AG04449 (cell line): ENCODE results near the gene NAPB.

Experiments
- CTCF ChIA-PET: fragments of 350-600 bp; formaldehyde crosslinking; extraction: SDS; loops from one replicate; lab custom pipeline; 2021; ENCODE audit warnings: antibody characterized with exemption; lab: Yijun Ruan, JAX
- POLR2A ChIA-PET: fragments of 400-600, 350-600 bp; formaldehyde crosslinking; extraction: SDS; loops from one replicate; lab custom pipeline; 2020; ENCODE audit warnings: antibody characterized with exemption, inconsistent platforms; lab: Yijun Ruan, JAX
- DNase-seq: peaks from one replicate; pipeline ENCODE4 v3.0.0-alpha.2; 2010; ENCODE audit warnings: low read depth, low spot score
- H3K4me3 ChIP-seq: 2 replicates; pipeline ENCODE4 v1.5.1; 2011; ENCODE audit warnings: low read depth, mild to moderate bottlenecking, control low read depth, low read length
- TF ChIP-seq, protein P1 (sequence below): IDR thresholded peaks from one replicate; pipeline ENCODE4 v1.5.1; 2011; ENCODE audit warnings: mild to moderate bottlenecking, moderate library complexity, low read length, control low read depth, inconsistent platforms; ENCODE audit not compliant: insufficient read depth; ENCODE audit errors: missing control alignments

The NAPB gene

GRCh38 chr20:23370873-23371272 is 50.4 kb downstream of the NAPB start:
- TF ChIP-seq, protein P1, sequence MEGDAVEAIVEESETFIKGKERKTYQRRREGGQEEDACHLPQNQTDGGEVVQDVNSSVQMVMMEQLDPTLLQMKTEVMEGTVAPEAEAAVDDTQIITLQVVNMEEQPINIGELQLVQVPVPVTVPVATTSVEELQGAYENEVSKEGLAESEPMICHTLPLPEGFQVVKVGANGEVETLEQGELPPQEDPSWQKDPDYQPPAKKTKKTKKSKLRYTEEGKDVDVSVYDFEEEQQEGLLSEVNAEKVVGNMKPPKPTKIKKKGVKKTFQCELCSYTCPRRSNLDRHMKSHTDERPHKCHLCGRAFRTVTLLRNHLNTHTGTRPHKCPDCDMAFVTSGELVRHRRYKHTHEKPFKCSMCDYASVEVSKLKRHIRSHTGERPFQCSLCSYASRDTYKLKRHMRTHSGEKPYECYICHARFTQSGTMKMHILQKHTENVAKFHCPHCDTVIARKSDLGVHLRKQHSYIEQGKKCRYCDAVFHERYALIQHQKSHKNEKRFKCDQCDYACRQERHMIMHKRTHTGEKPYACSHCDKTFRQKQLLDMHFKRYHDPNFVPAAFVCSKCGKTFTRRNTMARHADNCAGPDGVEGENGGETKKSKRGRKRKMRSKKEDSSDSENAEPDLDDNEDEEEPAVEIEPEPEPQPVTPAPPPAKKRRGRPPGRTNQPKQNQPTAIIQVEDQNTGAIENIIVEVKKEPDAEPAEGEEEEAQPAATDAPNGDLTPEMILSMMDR, result no peak
- no peak overlapping the region for H3K4me3 ChIP-seq
- ChIA-PET CTCF (interaction anchor here (0.7 to 0.8 kb wide), 2 partner anchors 21 to 236 kb away, joined by 3 read pairs; no protein-coding TSS in a partner anchor), POLR2A (no interaction called here)
- no peak for DNase-seq

DNA sequence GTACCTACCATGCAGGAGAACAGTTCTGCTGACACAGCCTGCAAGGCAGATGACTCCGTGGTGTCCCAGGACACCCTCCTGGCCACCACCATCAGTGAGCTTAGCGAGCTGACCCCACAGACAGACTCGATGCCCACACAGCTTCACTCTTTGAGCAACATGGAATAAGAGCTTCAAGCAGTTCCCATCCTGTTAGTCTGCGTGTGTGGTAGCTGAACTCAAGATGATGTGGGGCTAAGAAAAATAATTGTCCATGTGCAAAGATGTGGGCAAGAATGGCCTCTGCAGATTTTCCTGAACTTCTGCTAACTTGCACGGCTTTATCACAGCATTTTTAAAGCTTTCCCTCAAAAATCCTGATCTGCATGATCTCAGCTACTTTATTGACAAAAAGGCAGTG is 51.0 kb downstream of the NAPB start:
- DNase-seq, result no peak
- ChIA-PET CTCF (interaction anchor here (0.7 to 0.8 kb wide), 2 partner anchors 20 to 237 kb away, joined by 3 read pairs; no protein-coding TSS in a partner anchor), POLR2A (interaction anchor here (1.1 kb wide), 1 partner anchor 12 kb away, joined by 6 read pairs; no protein-coding TSS in a partner anchor)

GRCh38 chr20:23369072-23369823 is 52.0 kb downstream of the NAPB start:
- TF ChIP-seq, protein P1, result no peak
- no peak for DNase-seq
- POLR2A ChIA-PET, result interaction anchor here (1.1 to 1.4 kb wide), 2 partner anchors 11 kb away, joined by 3 to 6 read pairs; no protein-coding TSS in a partner anchor
- H3K4me3 ChIP-seq, result no peak overlapping the region
- CTCF ChIA-PET, result no interaction called here

More for the DNA sequence above, 51.0 kb downstream of the NAPB start:
- TF ChIP-seq, protein P1, result no peak
- no peak overlapping the region for H3K4me3 ChIP-seq

DNA sequence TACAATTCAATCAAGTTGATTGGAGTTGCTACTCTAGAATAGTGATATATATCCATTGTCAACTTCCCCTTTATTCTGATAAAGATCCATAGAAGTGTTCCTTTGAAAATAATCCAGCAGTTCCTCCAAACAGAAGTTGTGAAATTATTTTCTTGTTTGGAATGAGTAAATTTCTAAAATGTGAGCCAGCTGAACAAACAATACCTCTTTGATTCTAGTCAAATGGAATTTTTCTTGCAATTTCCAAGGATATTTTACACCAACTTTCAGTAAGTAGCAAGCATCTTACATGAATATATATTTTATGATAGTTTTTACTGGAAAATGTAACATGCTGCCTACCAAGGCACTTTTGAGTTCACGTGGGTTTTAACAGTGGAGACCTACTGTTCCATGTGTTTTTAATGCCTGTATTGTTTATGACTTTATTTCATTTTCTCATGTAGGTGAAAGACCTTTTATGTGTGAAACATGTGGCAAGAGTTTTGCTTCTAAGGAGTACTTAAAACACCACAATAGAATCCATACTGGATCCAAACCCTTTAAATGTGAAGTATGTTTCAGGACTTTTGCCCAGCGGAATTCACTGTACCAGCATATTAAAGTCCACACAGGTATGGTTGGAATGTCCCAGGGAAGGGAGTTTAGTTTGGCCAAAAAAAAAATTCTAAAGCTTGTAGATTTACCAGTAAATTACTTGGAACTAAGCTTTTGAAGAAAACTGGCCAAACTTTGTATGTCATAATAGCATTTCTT is 52.8 kb downstream of the NAPB start:
- ChIA-PET CTCF (no interaction called here), POLR2A (interaction anchor here (1.4 kb wide), 1 partner anchor 10 kb away, joined by 3 read pairs; no protein-coding TSS in a partner anchor)
- TF ChIP-seq, protein P1, result no peak
- no peak overlapping the region for H3K4me3 ChIP-seq
- DNase-seq, result peak; percentile 37

DNA sequence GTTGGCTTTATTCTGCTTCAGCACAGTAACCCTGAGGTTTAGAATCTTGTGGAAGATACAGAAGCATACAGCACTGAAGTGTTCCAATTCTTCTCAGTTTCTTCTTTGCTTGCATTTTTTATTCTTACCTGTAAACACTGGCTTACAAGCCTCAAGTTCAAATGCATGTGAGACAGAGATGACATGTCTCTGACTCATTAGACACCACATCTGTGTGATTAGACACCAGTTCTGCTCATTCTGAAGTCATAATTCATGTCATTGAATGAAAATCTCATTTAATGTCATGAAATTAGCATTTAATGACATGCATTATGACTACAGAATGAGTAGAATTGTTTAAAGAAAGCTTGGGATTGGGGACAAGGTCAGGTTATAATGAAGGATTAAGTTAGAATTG is 53.5 kb downstream of the NAPB start:
- DNase-seq, result no peak
- POLR2A ChIA-PET, result interaction anchor here (1.4 kb wide), 1 partner anchor 10 kb away, joined by 3 read pairs; no protein-coding TSS in a partner anchor
- CTCF ChIA-PET, result interaction anchor here (0.6 kb wide), 1 partner anchor 1880 kb away, joined by 3 read pairs; no protein-coding TSS in a partner anchor
- H3K4me3 ChIP-seq, result no peak overlapping the region
- TF ChIP-seq, protein P1, result no peak

DNA sequence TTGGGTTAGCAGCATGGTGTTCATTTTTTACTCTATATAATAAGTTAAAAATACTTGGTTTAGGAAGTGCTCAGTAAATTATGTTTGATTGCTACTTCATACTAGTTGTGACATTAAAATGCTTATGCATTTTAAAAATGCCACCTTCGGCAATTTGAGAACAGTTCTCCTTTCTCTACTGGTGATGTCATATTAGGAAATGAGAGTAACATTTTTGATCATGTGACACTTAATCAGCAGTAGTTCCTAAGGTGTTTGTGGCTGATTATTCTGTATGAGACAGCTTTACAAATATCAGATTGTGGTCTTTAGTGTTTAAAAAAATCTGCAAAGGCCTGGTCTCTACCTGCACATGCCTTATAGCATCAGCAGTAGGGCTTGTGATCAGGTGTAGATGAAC is 54.9 kb downstream of the NAPB start:
- DNase-seq, result no peak
- TF ChIP-seq, protein P1, result no peak
- no peak overlapping the region for H3K4me3 ChIP-seq
- ChIA-PET CTCF (interaction anchor here (1.1 kb wide), 1 partner anchor 55 kb away, joined by 4 read pairs; the partner anchor contains the start of gene NAPB), POLR2A (no interaction called here)
